HG02798 (cell line): ENCODE results near the gene GRIK1.

Experiments used
- ATAC-seq: cut with Tn5 transposase; IDR thresholded peaks from one replicate; pipeline ENCODE4 v1.9.1; 2021; ENCODE audit warnings: mild to moderate bottlenecking; ENCODE audit not compliant: unreplicated experiment, poor library complexity

GRIK1 gene

DNA sequence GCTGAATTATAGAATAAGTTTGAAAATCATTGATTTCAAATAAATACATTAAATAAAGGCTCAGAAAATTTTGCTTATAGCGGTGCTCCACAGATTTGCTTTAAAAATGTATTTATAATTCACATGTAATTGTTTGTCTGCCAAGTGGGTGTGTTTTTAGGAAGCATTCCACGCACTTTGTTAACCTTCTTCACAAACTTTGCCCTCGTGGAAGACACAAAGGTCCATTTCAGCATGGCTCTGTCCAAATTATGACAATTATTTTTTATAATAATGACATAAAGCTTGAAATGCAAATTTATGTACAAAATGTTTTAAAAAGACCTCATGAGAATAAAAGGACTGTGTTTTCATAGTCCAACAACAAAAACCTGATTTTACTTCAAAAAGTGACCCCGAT, 146.1 kb downstream of the GRIK1 start:
- no peak for ATAC-seq

- ATAC-seq: no peak
Measured at GRCh38 chr21:29789393-29789792, 150.4 kb downstream of the GRIK1 start.

DNA sequence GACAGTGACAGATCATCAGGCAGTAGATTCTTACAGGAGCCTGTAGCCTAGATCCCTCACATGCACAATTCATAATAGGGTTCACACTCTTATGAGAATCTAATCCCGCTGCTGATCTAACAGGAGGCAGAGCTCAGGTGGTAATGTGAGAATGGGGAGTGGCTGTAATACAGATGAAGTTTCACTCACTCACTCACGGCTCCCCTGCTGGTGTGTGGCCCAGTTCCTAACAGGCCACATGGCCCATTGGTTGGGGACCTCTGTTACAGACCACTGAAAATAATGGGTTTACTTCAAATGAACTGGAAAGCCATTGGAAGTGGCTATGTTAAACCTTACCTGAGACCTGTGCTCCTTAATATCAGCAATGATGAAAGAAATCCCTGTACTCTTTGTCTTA, 151.0 kb downstream of the GRIK1 start:
- ATAC-seq: no peak

DNA sequence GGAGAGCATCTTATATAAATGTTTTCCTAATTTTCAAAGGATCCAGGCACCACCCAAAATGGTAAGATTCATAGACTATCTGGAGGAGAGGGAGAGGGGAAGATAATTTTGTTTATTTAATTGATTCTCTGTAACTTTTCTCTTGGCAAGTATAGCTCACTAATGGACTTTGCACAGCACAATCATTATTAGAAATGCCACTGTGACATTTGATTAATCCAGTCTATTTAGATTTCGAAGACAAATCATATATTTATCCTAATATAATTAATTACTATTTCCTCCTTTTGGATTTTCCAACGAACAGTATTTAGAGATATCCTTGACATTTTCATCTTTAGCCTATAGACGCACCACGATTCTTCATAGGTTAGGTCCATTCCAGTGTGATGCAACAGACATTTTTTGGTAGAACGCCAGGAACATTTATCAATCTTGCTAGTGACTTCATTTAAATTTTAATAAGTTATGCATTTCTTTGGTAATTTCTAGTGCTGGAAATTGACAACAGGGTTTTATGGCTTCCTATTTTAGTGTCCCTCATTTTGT, 152.4 kb downstream of the GRIK1 start:
- no peak for ATAC-seq

- no peak for ATAC-seq
Measured at GRCh38 chr21:29786496-29787360, 153.1 kb downstream of the GRIK1 start.

- no peak for ATAC-seq
Measured at GRCh38 chr21:29777160-29777559, 162.6 kb downstream of the GRIK1 start.

GRCh38 chr21:29775462-29775861, 164.3 kb downstream of the GRIK1 start:
- ATAC-seq: no peak

- no peak for ATAC-seq
Measured at GRCh38 chr21:29771491-29772066, 168.2 kb downstream of the GRIK1 start.

DNA sequence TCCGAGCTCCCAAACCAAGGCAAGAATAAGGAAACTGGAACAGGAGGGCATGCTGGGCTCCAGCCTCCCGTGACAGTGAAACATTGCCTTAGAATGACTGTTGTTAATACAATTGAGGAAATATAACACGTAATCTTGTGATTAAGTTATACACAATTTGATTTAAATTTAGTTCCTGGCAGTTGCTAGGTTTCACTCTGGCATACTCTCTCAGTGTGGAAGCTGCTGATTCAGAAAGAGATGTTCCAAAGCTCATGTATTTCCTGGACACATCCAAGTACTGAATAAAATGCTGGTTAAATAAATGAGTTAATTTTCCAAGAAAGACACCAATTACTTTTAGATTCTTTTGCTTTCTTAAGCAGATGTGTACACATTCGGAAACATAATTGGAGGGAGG, 176.1 kb downstream of the GRIK1 start:
- ATAC-seq: no peak

DNA sequence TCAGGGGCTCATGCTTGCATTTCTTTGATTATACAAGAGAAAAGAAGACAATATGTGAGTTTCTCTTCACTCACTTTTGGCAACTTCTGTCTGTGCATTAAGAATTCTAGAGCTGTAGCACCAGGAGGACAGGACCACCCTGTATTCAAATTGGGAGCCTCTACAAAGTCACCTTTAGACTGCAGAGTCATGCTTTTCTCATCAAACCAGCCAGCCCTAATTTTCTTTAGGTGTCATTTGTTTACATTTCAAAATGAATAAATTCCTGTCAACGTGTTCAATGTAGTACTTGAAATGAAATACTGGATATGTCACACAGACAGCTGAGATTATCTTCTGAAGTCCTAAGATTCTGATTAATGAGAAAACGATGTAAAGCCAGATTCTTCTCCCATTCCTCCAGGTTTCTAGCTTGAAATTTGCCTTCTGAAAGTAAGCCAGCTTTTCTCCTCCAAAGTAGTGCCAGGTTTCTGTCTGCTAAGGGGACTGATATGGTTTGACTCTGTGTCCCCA, 177.2 kb downstream of the GRIK1 start:
- no peak for ATAC-seq

DNA sequence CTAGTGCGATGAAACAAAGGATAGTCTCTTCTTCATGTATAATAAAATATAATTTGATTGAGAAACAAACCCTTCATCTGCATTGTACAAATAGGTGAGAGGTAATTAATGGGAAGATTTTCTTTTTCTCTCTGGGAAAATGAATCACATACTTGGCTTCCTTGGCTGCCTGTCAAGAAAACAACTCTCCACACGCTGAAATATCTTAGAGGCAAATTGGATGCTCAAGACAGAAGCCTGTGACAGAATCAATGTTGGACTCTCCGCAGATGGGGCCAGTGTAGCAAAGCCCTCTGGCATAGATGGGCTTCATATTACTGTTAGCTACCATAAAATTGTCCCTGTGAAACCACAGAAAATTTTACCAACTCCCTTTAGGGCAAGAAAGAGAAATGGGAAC, 186.6 kb downstream of the GRIK1 start:
- ATAC-seq: no peak

- ATAC-seq: no peak
Measured at GRCh38 chr21:29751473-29752185, 188.2 kb downstream of the GRIK1 start.

DNA sequence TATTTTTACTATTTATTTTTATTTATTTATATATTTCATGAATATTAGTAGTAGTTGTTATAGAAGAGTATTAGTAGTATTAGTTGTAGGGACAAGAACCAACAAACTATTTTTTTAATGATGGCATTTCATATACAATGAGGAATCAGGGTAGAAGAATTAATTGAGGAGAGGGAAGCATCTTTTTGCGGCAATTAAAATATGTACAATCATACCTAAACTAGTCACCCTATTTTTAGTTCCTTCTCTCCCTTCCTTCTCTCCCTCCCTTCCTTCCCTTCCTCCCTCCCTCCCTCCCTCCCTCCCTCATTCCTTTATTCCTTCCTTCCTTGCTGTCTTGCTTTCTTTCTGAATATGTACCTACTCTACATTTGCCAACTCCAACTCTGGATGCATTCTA, 189.8 kb downstream of the GRIK1 start:
- ATAC-seq: no peak

DNA sequence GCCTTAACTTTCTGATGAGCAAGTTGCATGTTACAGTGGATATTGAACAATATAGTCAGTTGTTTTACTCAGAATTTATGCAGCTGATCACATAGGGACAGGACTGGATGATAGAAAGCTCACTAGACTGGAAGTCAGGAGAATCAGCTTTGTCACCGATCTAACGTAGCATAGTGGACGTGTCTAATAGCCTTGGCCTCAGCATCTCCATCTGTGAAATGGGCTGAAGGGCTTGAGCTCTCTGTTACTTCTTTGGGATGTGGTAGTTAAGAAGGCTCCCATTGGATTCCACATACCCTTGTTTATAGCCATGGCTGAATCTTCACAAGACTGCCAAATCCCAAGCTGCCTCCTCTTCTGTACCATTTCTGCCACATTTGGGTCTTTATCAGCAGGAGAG, 190.6 kb downstream of the GRIK1 start:
- ATAC-seq: no peak

- ATAC-seq: no peak
Measured at GRCh38 chr21:29748391-29749167, 191.2 kb downstream of the GRIK1 start.

DNA sequence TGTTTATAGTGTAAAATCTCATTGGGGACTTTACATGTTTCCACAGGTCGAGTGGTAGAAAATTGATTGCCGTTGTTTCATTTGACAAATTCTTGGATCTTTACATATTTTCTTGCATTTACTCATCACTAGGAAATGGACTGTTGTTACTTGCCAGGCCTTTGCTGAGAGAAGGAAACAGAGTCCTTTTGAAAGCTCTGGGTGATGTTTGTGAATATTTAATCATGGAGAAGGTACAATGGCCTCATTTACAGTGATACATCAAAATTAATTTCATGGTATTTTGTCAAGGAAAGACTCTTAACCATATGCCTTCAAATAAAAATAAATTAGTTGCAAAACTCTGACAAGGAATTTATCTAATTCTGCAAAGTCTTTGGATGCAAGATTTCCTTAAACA, 198.0 kb downstream of the GRIK1 start:
- ATAC-seq: no peak

DNA sequence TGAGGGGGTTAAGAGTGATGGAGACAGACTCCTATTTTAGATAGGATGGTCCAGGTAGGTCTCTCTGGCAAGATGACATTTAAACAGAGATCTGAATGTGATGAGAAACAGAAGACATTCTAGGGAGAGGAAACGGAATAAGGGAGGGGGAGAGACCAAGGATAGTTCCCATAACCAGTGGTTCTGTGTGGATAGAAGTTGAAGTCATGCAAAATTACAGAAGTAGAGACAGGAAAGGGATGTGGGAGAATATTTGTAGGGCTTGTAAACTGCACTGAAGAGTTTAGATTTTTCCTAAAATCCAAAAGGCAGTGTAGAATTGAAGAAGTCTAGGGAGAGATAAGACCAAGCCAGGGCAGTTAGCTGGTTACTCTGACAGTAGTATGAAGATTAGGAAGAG, 200.6 kb downstream of the GRIK1 start:
- no peak for ATAC-seq

- no peak for ATAC-seq
Measured at GRCh38 chr21:29738730-29739129, 201.1 kb downstream of the GRIK1 start.

- no peak for ATAC-seq
Measured at GRCh38 chr21:29737186-29737585, 202.6 kb downstream of the GRIK1 start.

DNA sequence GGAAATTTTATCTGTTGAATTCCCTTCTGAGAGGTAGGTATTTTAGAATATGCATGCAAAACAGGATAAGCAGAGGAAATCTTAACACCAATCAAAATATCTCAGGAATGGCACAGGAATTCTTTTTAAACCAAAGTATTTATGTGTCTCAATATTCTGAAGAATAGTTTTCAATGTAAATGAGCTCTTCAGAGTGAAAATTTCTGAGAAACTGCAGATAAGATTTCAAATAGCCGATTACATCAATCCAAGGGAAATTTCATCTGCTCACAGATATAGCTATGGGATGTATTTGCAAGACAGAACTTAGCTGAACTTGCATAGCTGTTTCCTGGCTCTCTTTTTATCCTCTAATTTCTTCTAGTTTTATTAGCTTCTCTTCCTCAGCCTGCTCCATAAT, 209.5 kb downstream of the GRIK1 start:
- no peak for ATAC-seq
